ENCODE results near the gene PRADC1.

PRADC1 gene

DNA sequence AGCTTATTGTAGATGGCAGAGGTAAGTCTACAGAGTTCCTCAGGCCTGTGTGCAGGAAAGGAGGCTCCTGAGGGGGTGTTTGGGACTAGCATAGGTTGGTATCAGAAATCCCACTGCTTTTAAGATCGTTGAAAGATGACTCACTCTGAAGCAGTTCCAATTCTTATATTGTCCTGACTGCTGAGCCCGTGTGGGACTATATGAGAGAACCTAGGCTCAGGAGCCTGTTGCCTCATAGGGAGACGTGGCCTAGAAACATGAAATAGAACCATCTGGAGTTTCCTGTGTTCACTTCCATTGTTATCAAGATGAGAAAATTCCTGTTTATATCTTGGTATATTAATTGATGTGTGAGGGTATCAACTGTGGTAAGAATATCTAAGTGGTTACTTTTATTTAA, 6.7 kb upstream of the PRADC1 start:
- DNase-seq (ENCODE audit: extremely low spot score, insufficient read length, low read depth) (no peak), FAIRE-seq (no peak)

DNA sequence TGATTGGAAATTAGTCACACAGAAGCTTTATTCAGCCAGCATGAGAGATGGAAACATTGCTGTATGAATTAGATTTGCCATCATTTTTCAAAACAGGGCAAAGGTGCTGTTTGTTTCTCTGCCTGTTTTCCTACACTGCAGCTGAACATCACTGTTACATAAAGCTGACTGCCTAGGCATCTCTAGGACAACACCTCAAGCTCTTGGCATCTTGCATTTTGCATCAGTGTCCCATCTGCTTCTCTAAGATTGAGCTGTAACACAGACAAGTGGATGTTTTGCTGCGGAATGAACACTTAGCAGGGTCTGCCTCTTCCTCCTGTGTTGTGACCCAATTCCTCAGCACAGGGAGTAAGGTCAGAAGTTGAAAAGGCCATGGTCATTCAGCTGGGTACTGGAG, 5.9 kb upstream of the PRADC1 start:
- no peak for FAIRE-seq
- DNase-seq (ENCODE audit: extremely low spot score, insufficient read length, low read depth) = no peak

DNA sequence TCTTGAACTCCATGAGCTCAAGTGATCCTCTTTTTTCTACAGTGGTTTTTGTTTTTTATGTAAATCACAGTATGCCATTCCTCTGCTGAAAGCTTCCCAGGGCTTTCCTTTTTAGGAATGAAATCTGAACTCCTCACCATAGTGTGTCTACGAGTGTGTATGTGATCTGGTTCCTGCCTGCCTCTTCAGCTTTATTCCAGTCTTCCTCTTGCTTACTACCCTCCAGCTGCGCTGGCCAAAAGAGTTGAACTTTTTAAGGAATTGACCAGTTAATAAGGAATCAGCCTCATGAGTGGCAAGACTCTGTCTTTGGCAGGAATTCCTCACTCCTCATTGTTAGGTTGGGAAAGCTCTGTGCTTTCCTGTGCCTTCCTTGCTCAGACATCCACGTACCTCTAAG, 5.1 kb upstream of the PRADC1 start:
- no peak for DNase-seq (ENCODE audit: extremely low spot score, insufficient read length, low read depth)
- no peak for FAIRE-seq

DNA sequence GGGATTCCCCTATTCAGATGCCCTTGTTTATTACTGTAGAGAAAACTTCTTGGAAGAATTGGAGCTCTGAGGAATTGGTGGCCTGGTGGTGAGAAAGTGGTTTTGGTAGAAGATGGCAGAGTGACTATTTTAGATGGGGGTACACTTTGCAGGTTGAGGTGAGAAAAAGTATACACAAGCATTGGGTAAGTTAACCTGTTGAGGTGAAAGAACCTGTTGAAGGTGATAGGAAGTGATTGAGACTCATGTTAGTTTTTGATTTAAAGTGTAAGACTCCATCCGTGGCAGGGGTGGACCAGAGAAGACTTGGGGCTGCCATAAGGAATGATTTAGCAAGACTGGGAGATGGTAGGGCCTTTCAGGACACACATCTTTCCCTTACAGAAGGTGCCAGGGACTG, 4.1 kb upstream of the PRADC1 start:
- no peak for FAIRE-seq
- DNase-seq (ENCODE audit: extremely low spot score, insufficient read length, low read depth) = no peak

DNA sequence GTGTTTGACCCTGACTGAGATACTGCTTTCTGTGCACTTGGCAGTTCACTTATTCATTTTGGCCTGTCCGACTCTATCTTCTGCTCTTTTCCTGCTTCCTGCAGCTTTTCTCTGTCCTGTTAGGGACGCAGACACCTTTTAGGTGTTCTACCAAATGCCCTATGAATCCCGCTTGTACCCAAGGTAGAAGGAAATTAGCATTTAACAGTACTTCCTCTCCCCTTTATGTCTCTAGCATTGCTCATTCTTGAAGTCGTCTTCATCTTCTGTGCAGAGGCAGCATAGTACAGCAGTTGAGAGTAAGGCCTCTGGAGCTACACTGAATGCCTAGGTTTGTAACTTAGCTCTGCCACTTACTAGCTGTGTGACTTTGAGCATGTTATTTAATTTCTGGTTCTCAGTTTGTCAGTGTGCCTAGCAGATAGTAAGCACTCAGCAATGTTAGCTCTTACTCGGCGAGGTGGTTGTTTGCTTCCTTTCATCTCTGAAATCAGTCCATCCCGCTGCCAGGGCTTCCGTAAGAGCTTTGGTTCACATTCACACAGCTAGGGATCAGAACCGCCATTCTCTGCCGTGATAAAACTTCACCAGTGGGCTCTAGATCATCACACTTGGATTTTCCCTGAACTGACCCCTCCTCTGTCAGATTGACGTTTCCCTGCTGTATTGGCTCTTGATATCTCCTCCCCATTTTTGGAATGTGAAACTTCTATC, 2.4 kb upstream of the PRADC1 start:
- FAIRE-seq = no peak
- no peak for DNase-seq (ENCODE audit: extremely low spot score, insufficient read length, low read depth)

DNA sequence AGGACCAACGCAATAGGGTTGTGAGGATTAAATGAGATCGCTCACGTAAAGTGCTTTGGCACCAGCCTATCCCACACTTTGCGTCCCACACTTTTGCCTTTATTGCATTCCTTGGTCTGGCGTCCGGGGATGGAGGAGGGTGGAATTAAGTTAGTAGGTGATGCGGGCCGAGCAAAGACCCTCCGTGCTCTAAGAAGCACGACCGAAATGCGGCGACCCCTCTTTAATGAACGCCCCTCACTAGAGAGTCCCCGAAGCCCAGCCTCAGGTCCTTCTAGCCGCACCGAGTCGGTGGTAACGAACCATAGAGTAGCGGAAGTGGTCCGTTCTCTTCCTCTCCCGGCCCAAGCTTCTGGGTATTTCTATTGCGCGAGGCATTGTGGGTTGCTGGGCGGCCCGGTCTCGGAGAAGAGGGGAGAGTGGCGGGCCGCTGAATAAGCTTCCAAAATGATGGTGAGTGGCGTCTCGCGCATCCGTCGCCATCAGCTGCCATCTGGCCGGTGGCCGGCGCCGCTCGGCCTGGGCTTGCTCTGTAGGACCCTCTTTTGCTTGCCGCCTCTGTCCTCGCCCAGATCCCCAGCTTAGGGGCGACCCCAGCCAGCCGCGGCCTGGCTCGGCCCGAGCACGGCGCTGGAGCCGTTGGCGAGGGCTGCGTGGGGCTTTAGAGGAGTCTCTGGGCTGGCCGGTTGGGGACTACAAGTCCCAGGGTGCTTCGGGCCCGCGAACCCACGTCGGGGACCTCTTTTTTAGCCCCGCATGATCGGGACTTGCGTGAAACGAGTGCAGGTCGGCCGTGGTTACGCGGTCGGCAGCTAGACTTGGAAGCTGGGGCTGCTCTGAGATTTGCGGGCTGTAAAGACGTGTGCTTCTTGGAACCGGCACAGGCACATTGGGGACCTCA, 1.1 kb upstream of the PRADC1 start, which contains the start of gene CCT7:
TSS of gene CCT7 (plus strand) at position 377 of the 901 bp plus-strand sequence. CDS start at position 448, 71 bp downstream.
- FAIRE-seq = peak; percentile 84
- peak; percentile 78 for DNase-seq (ENCODE audit: extremely low spot score, insufficient read length, low read depth)

DNA sequence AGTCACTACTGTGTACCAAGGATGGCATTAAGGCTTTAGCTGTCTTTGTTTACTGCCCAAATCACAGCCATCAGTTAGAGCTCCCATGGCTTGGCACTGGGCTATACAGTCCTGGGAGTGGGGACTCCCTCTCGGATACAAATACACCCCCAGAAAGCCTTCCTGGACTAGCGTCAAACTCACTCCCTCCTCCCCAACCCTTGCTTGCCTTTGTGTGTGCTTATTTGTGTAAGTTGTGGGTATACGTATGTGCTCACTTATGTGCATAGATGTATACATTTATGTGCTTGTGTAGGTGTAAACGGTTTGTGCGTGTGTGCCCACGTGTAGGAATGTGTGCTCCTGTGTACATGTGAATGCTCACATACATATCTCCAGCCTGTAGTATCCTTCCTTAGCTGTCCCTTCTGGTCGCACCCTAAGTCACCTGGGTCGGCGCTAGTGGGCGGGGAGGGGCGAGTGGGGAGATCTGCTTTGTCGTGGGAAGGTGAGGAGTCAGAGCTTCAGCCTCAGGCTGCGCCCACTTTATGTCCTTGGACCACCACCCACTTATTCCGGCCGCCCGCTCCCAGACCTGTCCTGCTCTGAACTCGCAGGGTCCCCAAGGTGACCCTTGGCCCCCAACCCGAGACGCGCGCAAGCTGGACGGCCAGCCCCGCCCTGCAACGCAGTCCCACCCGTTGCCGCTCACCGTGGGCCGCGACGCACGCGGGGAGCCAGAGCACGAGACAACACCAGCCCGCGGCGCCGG, 461 bp downstream of the PRADC1 start:
- DNase-seq (ENCODE audit: extremely low spot score, insufficient read length, low read depth) (no peak), FAIRE-seq (no peak)

DNA sequence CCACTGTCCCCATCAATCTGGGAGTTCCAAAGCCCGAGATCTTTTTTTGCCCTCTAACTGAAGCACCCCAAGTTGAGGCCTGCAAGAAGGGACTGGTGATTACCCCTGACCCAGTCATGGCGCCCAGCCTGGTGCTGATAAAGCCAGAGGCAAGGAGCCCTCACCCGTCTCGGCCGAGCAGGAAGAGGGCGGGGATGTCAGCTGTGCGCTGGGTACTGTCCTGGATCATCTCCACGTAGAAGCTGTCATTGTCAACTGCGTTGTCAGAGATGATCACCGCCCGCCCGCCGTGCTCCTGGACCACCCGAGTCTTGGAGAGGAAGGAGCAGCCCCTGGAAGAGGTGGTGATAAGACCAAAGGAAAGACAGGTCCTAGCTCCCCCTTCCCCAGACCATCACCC, 4.4 kb downstream of the PRADC1 start:
- FAIRE-seq = no peak

DNA sequence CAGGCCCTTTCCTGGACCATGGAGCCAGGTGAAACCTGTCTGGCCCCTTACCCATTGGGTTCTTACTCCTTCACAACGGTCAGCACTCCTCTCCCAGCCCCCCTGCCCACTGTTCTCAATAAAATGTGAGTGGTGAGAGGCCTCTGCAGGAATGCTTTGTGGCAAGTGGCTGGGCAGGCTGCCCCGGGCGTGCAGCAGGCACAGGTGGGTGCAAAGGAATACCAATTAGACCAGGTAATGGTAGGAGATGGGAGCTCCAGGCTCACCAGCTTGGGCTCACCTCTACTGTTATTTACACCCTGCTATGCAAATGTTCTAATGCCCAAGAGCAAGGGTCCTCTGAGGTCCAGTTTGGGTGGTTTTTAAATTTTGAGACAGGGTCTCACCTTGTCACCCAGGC, 6.0 kb downstream of the PRADC1 start:
- FAIRE-seq (no peak), DNase-seq (ENCODE audit: extremely low spot score, insufficient read length, low read depth) (no peak)

More for the DNA sequence above, 4.4 kb downstream of the PRADC1 start:
- DNase-seq (ENCODE audit: extremely low spot score, insufficient read length, low read depth) = no peak

DNA sequence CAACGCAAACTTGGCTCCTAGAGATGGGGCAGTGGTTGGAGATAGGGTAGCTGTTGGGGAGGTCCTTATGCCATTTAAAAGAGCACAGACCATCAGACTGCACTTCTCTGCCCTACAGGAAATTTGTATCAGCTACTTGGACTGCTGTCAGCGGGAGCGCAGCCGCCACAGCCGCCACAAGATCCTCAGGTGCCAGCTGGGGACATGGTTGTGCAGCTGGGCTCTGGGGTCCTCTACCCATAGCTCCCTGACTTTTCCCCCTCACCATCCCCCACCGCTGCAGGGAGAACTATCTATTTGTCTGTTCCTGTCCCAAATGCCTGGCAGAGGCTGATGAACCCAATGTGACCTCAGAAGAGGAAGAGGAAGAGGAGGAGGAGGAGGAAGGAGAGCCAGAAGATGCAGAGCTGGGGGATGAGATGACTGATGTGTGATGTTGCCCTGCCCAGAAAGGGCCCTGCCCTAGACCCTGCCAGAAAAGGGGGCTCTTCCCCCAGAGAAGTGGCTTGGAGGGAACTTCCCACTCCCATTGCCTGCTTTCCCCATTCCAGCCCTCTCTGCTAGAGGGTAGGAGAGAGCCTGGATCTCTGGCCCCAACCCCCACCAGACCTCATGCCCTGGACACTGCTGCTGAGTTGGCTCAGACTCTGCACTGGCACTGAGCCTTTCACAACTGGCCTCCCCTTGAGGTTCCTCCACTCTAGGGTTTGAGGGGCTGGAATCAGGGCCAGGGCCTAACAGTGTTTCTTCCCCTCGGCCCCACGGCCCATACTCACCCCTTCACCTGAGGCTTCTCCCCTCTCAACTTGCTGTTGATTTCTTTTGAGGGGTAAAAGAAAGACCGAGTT, 7.3 kb downstream of the PRADC1 start:
- FAIRE-seq (no peak), DNase-seq (ENCODE audit: extremely low spot score, insufficient read length, low read depth) (no peak)

DNA sequence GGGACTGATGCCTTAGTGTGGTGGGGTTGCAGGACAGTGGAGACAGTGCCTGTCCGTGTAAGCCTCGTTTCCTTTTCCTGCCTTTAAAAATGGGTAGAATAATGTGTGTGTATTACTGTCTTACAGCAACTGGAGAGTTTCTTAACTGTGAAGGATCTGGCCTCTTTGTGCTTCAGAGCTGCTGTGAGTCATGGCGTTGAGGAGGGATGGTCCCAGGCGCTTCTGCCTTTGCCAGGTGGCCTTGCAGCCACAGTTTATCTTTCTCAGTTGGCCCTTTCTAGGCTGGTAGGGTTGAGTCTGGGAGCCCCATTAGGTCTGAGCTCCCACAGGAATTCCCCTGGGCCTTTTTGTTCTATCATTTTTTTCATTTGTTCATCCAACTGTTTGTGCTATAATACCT, 9.2 kb downstream of the PRADC1 start:
- no peak for FAIRE-seq
- no peak for DNase-seq (ENCODE audit: extremely low spot score, insufficient read length, low read depth)

DNA sequence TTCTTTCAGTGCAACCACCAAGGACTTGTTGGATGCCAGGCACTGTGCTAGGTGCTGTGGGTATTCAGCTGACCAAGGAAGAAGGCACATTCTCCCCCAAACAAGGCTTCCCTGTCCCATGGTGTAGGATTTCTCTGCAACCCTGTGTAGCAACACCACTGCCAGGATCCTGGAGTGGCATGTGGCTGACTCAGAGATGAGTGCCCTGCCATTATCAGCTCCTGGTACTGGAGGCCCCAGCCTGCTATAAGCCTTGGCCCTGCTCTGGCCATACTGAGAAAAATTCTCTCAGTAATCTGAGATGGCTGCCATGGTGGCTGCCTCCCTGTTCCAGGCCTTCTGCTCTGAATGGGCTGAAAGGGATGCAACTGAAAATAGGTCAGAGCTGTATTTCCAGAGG, 14.7 kb downstream of the PRADC1 start:
- DNase-seq (ENCODE audit: extremely low spot score, insufficient read length, low read depth) = no peak
- FAIRE-seq = no peak

DNA sequence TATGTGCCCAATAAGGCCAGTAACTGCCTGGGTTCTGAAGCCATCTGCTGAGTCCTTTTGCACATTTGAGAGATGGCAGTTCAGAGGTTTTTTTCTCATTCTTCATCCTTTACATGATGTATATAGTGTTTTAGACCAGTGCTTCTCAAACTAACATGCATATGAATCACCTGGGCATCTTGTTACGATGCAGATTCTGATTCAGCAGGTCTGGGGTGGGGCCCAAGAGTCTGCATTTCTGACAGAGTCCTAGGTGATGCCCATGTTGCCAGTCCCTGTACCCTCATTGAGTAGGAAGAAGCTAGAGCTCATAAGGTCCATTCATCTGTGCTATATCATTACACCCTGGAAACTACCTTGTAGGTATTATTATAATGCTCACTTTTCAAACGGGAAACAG, 15.2 kb downstream of the PRADC1 start:
- DNase-seq (ENCODE audit: extremely low spot score, insufficient read length, low read depth) (no peak), FAIRE-seq (no peak)

DNA sequence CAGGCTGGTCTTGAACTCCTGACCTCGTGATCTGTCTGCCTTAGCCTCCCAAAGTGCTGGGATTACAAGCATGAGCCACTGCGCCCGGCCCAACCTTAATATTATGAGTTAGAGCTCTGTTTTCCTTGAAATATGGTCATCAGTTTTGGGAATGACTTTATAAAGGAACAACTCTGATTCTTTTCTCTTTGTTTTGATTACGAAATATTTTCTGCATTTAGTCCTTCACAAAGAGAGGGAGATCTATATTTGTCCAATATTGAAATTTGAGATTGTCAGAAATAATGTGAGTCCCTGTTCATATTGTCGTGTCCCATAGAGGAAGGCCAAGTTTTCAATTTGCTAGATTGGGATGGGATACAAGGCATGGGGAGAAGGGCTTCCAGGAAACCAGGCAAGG, 15.9 kb downstream of the PRADC1 start:
- FAIRE-seq = no peak

DNA sequence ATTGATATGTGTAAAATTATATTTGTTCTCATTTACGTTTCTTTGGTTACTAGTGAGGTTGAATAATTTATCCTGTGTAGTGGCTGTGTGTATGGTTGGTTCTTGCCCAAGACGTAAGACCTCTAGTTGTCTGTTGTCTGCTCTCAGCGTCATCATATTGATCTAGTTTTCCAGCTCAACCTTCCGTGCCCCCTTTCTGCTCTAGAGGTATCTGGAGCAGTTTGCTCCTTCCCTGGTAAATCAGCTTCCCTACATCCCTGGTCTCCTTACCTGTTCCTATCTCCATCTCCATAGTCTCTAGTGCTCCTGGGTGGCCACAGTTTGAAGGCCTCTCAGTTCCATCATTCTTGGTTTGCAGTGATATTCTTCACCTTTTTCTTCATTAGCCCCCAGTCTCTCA, 17.8 kb downstream of the PRADC1 start:
- no peak for DNase-seq (ENCODE audit: extremely low spot score, insufficient read length, low read depth)
- no peak for FAIRE-seq

More for the DNA sequence above, 15.9 kb downstream of the PRADC1 start:
- DNase-seq (ENCODE audit: extremely low spot score, insufficient read length, low read depth) = no peak

DNA sequence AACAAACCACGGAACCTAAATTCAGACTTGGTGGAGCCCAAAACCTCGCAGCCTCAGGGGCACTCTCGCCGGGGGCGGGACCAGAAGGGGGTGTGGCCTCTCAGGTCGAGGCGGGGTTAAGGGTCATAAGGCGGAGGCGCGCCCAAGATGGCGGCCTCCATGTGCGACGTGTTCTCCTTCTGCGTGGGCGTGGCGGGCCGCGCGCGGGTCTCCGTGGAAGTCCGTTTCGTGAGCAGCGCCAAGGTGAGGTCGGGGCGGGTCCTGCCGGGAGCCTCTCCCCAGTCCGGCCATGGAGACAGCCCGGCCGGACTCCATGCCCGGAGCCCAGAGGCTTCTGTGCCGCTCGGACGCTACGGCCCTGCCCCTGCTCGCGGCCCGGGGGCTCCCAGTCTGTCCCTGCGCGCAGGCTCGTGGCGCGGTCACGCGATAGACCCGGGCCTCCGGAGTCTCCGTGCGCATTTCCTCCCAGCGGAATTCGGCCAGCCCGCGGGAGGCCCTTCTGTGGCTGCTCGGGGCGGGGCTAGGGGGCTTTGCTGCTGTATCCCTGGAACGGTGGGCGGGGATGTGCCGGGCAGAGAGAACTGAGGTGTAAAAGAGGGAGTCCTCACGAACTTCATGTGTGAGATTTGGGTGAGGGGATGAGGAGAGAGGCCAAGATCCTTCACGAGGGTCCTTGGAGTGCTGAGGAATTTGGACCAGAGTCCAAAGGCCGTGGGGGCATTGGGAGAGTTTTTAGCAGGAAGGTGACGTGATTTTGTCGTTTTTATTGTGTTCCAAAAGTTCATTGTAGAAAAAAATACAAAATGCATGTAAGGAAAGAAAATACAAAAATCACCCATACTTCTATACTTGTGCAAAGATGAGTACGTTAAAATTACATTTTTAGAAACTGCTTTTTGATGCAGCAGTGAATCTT, 18.7 kb downstream of the PRADC1 start, which contains the start of gene SMYD5:
TSS of gene SMYD5 (plus strand) at position 126 of the 916 bp plus-strand sequence. CDS start at position 148, 22 bp downstream.
- DNase-seq (ENCODE audit: extremely low spot score, insufficient read length, low read depth) (peak; percentile 90), FAIRE-seq (peak; percentile 93)

DNA sequence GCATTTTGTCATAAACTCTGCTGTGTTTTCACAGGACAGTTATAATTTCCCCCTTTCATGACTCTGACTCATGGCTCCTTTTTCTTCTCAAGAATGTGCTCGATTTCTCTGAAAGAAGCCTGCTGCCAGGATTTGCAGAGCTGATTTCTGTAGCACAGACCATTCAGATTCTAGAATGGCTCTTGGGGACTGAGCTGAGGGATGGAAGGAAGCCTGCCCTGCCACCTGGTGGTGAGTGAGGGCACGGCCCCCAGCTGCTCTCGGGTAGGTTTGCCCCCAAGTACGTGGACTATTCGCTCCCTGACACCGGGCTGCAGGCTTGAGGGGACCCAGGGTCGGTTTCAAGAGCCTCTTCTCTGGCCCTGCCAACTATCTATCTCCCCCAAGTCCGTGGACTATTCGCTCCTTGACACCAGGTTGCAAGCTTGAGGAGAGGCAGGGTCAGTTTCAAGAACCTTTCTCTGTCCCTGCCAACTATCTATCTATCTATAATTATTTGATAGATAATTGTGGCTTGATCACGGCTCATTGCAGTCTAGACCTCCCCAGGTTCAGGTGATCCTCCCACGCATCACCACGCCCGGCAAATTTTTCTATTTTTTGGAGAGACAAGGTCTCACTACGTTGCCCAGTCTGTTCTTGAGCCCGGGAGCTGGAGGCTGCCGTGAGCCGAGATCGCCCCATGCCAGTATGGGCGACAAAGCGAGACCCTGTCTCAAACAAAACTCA, 20.4 kb downstream of the PRADC1 start:
- peak; percentile 53 for FAIRE-seq

DNA sequence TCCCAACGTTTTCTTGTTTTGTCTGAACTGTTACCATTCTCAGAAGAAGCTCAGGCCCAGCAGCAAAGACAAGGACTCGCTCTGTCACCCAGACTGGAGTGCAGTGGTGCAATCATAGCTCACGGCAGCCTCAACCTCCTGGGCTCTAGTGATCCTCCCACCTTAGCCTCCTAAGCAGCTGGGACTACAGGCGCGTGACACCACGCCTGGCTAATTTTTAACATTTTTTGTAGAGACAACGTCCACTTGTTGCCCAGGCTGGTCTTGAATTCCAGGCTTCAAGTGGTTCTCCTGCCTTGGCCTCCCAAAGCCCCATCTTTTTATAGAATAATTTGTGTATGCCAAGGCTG, 21.0 kb downstream of the PRADC1 start:
- DNase-seq (ENCODE audit: extremely low spot score, insufficient read length, low read depth) (no peak), FAIRE-seq (no peak)

More for the DNA sequence above, 20.4 kb downstream of the PRADC1 start:
- peak; percentile 50 for DNase-seq (ENCODE audit: extremely low spot score, insufficient read length, low read depth)

Data from GM18507 (cell line).